Osteocyte (in vitro differentiated cells): ENCODE results near the gene RBM26. TPM values are rescaled to one million over a fixed set of nuclear protein-coding genes. Genes with fewer than 3 reads are reported as not detected.

ENCODE experiments used
- DNase-seq: peaks from one replicate; pipeline ENCODE4 v3.0.0; 2021; ENCODE audit warnings: mixed read lengths; ENCODE audit not compliant: unreplicated experiment; ENCODE audit errors: extremely low spot score
- H3K27ac Mint-ChIP-seq: one replicate; pipeline ENCODE4 v1.8.0; 2021; ENCODE audit warnings: mild to moderate bottlenecking, mixed read lengths; ENCODE audit not compliant: unreplicated experiment
- H3K27me3 Mint-ChIP-seq: one replicate; pipeline ENCODE4 v1.8.0; 2021; ENCODE audit warnings: mixed read lengths; ENCODE audit not compliant: unreplicated experiment
- H3K36me3 Mint-ChIP-seq: one replicate; pipeline ENCODE4 v1.8.0; 2021; ENCODE audit warnings: mixed read lengths; ENCODE audit not compliant: unreplicated experiment
- H3K4me1 Mint-ChIP-seq: one replicate; pipeline ENCODE4 v1.8.0; 2021; ENCODE audit warnings: mixed read lengths; ENCODE audit not compliant: unreplicated experiment
- H3K4me3 Mint-ChIP-seq: one replicate; pipeline ENCODE4 v1.8.0; 2021; ENCODE audit warnings: mild to moderate bottlenecking, moderate library complexity, mixed read lengths; ENCODE audit not compliant: unreplicated experiment
- H3K9me3 Mint-ChIP-seq: one replicate; pipeline ENCODE4 v1.8.0; 2021; ENCODE audit warnings: mixed read lengths; ENCODE audit not compliant: unreplicated experiment
- CTCF ChIP-seq: fragments of 200-600 bp; sonication (generic); IDR thresholded peaks from 2 replicates; pipeline ENCODE4 v1.5.0; 2021; ENCODE audit warnings: antibody characterized with exemption, mild to moderate bottlenecking, moderate library complexity
- total RNA-seq: library from RNA; stranded (reverse); gene quantifications from 2 replicates; pipeline ENCODE4 v1.2.1, GENCODE V29; 2021

The RBM26 gene
- total RNA-seq, 1 donor from 2014 or later = 38.3 TPM

DNA sequence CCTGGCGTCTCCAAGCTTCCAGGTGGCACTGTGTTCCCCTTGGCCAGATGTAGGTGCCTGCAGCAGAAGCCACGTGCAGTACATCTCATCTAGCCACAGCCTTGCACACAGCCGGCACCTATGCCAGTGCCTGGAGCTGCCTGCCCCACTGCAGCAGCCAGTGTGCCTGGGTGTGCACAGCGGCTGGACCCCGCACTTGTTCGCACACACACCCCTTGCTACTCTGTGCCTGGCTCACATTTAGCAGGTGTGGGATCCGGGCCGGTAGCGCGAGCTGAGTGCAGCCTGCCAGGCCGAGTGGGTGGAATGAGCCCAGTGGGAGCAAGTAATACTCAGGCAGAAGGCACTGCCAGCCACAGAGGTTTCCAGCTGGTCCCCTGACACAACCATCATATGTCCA lies 26.9 kb upstream of the RBM26 start:
- DNase-seq = no peak
- H3K27me3 Mint-ChIP-seq = peaks cover 3% of the 10 kb centered on the region
- no peak for TF ChIP-seq CTCF
- no peak overlapping the region for H3K27ac Mint-ChIP-seq
- no peak overlapping the region for H3K4me3 Mint-ChIP-seq
- no peaks in the 10 kb centered on the region for H3K9me3 Mint-ChIP-seq
- H3K36me3 Mint-ChIP-seq = no peaks in the 10 kb centered on the region
- peaks cover 7% of the 10 kb centered on the region for H3K4me1 Mint-ChIP-seq

GRCh38 chr13:79432086-79432485 lies 26.0 kb upstream of the RBM26 start:
- no peak overlapping the region for H3K4me3 Mint-ChIP-seq
- H3K27ac Mint-ChIP-seq = no peak overlapping the region
- H3K4me1 Mint-ChIP-seq = peaks cover 7% of the 10 kb centered on the region
- H3K36me3 Mint-ChIP-seq = no peaks in the 10 kb centered on the region
- no peaks in the 10 kb centered on the region for H3K9me3 Mint-ChIP-seq
- DNase-seq = no peak
- no peak for TF ChIP-seq CTCF
- peaks cover 3% of the 10 kb centered on the region for H3K27me3 Mint-ChIP-seq

DNA sequence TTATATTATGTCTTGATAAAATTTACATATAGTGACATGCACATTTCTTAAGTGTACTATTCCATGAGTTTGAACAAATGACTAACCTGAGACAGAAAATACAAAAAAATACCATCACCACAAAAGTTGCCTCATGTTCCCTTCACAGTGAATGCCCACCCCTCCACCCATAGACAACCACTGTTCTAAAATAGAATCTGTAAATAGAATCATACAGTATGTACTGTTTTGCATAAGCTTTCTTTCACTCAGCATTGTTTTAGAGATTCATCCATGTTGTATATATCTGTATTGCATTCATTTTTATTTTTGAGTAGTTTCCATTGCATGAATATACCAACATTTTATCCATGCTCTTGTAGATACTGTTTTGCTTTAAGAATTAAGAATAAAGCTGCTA lies 23.3 kb upstream of the RBM26 start:
- Mint-ChIP-seq H3K4me1 (no peaks in the 10 kb centered on the region), H3K4me3 (no peak overlapping the region), H3K9me3 (no peaks in the 10 kb centered on the region), H3K27ac (no peak overlapping the region), H3K36me3 (no peaks in the 10 kb centered on the region), H3K27me3 (peaks cover 3% of the 10 kb centered on the region)
- no peak for TF ChIP-seq CTCF
- DNase-seq = no peak

DNA sequence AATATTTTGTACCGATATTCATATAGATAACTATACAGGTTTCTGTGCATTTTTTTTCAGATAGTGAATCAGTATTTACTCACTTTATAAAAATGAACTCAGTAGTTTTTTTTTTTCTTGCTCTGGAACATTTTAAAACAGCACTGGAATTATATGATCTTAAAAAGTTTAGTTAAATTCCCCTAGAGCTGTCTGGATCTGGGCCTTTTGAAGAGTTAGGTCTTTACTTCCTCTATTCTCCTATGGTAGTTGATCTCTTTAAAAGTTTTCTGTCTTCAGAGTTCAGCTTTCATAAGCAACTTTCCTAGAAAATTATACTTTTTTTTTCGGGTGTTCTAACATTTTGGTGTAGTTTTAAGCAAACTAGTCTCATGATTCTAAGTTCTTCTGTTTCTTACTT lies 21.8 kb upstream of the RBM26 start:
- H3K27ac Mint-ChIP-seq = no peak overlapping the region
- H3K4me3 Mint-ChIP-seq = no peak overlapping the region
- no peaks in the 10 kb centered on the region for H3K36me3 Mint-ChIP-seq
- no peak for TF ChIP-seq CTCF
- no peaks in the 10 kb centered on the region for H3K4me1 Mint-ChIP-seq
- DNase-seq = no peak
- H3K27me3 Mint-ChIP-seq = peaks cover 3% of the 10 kb centered on the region
- H3K9me3 Mint-ChIP-seq = no peaks in the 10 kb centered on the region

GRCh38 chr13:79427265-79427664 lies 21.2 kb upstream of the RBM26 start:
- Mint-ChIP-seq H3K9me3 (no peaks in the 10 kb centered on the region), H3K36me3 (no peaks in the 10 kb centered on the region), H3K4me3 (no peak overlapping the region), H3K4me1 (no peaks in the 10 kb centered on the region), H3K27me3 (peaks cover 3% of the 10 kb centered on the region), H3K27ac (no peak overlapping the region)
- no peak for TF ChIP-seq CTCF
- DNase-seq = no peak
